HFF-Myc (cell line): ENCODE measurements around the gene ZRSR2.
A peak's percentile ranks its signal among the peaks of the same experiment; 100 is the strongest.

Experiments used
- DNase-seq: peaks from one replicate; pipeline ENCODE4 v3.0.0-alpha.2; 2011; ENCODE audit warnings: low read depth; ENCODE audit errors: extremely low read depth
- H3K4me3 ChIP-seq: replicated peaks from 2 replicates; pipeline ENCODE4 v1.5.1; 2011; ENCODE audit warnings: low read depth, mild to moderate bottlenecking, control low read depth, low read length
- TF ChIP-seq, protein P1 (sequence below): IDR thresholded peaks from 2 replicates; pipeline ENCODE4 v1.5.1; 2012; ENCODE audit warnings: mild to moderate bottlenecking, low read depth, low read length, control low read depth; ENCODE audit errors: missing control alignments

Gene ZRSR2

DNA sequence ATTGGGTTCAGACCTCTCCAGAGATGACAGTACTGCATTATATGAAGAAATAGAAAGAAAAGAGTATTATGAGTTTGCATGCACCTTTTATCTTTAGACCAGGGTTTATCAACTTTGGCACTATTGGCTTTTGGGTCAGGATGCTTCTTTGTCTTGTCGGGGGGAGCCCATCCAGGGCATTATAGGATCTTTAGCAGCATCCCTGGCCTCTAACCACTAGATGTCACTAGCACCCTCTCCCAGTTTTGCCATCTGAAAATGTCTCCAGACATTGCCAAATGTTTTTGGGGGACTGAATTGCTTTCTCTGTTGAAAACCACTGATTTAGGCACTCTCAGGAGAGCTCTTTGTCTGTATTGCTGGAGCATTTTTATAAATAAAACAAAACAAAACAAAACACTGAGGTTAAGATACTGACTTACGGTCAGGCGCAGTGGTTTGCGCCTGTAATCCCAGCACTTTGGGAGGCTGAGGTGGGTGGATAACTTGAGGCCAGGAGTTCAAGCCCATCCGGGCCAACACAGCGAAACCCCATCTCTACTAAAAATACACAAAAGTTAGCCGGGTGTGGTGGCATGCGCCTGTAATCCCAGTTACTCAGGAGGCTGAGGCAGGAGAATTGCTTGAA is 28.6 kb upstream of the ZRSR2 start:
- H3K4me3 ChIP-seq, result no peak overlapping the region
- TF ChIP-seq, protein P1, sequence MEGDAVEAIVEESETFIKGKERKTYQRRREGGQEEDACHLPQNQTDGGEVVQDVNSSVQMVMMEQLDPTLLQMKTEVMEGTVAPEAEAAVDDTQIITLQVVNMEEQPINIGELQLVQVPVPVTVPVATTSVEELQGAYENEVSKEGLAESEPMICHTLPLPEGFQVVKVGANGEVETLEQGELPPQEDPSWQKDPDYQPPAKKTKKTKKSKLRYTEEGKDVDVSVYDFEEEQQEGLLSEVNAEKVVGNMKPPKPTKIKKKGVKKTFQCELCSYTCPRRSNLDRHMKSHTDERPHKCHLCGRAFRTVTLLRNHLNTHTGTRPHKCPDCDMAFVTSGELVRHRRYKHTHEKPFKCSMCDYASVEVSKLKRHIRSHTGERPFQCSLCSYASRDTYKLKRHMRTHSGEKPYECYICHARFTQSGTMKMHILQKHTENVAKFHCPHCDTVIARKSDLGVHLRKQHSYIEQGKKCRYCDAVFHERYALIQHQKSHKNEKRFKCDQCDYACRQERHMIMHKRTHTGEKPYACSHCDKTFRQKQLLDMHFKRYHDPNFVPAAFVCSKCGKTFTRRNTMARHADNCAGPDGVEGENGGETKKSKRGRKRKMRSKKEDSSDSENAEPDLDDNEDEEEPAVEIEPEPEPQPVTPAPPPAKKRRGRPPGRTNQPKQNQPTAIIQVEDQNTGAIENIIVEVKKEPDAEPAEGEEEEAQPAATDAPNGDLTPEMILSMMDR, result peak; percentile 69
- no peak for DNase-seq

DNA sequence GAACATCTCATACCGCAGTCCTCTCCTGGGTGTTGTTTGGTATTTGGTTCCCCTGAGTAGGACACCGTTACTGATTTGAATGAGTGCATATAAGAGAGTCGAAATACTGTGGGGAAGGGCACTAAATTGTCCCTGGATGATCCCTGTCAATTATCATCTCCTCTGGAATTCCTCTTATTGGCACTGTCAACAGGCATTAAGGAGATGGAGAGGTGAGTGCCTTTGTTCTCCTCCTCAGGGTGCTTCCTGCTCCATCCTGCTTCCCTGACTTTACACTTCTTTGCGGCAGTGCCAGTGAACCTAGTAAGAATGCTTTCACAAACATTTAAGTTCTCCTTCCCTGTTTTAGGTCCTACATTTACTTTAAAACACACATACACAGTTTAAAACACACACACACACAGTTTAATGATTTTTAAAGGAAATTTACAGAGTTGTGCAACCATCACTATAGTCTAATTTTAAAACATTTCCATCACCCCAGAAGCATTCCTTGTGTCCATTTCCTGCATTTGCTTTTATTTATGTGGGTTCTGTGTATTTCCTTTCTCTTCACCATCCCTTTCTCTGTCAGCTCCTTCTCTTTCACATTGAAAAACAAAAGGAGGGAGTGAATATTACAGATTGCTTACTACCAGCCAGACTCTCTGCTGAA is 20.9 kb upstream of the ZRSR2 start:
- TF ChIP-seq, protein P1, result no peak
- no peak overlapping the region for H3K4me3 ChIP-seq
- no peak for DNase-seq

- no peak for DNase-seq
- TF ChIP-seq, protein P1, result no peak
- no peak overlapping the region for H3K4me3 ChIP-seq
Measured at GRCh38 chrX:15781961-15782699, 8.2 kb upstream of the ZRSR2 start.

DNA sequence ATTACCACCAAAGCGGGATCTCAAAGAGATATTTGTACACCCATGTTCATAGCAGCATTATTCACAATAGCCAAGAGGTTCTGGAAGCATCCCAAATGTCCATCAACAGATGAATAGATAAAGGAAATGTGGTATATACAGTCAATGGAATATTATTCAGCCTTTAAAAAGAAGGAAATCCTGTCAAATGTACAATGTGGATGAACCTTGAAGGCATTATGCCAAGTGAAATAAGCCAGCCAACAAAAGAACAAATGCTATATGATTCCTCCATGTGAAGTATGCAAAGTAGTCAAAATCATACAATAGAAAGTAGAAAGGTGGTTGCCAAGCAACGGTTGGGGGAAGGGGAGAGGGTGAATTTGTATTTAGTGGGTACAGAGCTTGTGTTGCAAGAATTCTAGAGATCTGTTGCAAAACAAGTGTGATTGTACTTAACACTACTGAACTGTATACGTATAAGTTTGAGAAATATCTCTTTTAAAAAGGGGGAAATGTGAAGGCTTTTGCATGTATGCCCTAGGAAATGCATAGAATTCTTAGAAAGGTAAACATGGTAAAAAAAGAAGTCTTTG is 5.0 kb upstream of the ZRSR2 start:
- TF ChIP-seq, protein P1, result no peak
- no peak for DNase-seq
- no peak overlapping the region for H3K4me3 ChIP-seq

DNA sequence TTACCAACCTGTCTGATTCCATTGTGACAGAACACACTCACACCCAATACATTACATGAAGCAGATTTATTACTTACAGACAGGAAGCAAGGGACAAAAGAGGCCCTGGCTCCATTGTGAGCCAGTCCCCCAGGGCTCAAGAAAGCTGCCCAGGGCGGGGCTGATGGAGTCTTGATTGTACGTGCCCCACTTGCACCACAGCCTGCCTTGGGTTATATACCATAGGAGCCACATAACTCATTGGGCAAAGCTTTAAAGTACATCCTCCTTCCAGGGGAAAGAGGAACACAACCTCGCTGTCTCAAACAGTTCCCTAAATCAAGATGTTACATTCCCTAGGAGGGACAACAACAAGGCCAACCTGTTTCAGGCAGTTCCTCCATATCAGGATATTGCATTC is 3.4 kb upstream of the ZRSR2 start:
- no peak overlapping the region for H3K4me3 ChIP-seq
- TF ChIP-seq, protein P1, result no peak
- no peak for DNase-seq

DNA sequence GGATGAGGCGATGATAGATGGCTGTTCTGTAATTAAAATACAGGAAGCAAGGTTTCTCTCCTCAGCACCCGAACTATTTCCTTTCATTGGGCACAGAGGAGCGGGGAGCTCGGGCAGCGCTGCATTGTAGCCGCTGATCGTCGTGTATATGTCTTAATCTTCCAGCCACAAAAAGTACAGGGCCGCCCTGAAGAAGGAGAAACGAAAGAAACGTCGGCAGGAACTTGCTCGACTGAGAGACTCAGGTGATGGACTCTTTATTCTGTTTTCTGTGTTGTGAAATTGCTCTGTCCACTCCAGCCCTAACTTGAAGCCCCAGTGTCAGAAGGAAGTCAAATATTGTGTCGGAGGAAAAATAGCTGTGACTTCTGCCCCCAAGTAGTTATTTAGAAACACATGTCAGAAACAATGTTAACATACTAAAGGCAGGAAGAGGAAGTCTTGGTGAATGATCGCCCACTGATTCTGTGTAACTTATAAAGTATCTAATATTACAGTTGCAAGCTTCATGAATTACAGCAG is 546 bp downstream of the ZRSR2 start:
- TF ChIP-seq, protein P1, result no peak
- H3K4me3 ChIP-seq, result peak overlapping the region; percentile 68
- DNase-seq, result no peak
